ENCODE results near the gene AARS1. TPM values are rescaled to one million over a fixed set of nuclear protein-coding genes. Genes with fewer than 3 reads are reported as not detected.
"Not testable (repeated sequence)": the region's sequence is repeated elsewhere in the genome, so short reads cannot be mapped to it uniquely, and the experiment has no call there.

AARS1 gene
- total RNA-seq, 1 donor from 2014 or later = 151 TPM

GRCh38 chr16:70225430-70225829 is 63.9 kb downstream of the AARS1 start:
- DNase-seq (ENCODE audit: low read depth, low spot score) = not testable (repeated sequence)

GRCh38 chr16:70224645-70225044 is 64.7 kb downstream of the AARS1 start:
- not testable (repeated sequence) for DNase-seq (ENCODE audit: low read depth, low spot score)

- not testable (repeated sequence) for DNase-seq (ENCODE audit: low read depth, low spot score)
Measured at GRCh38 chr16:70223971-70224513, 65.3 kb downstream of the AARS1 start.

- not testable (repeated sequence) for DNase-seq (ENCODE audit: low read depth, low spot score)
Measured at GRCh38 chr16:70223216-70223615, 66.1 kb downstream of the AARS1 start.

GRCh38 chr16:70222574-70222973 is 66.7 kb downstream of the AARS1 start:
- not testable (repeated sequence) for DNase-seq (ENCODE audit: low read depth, low spot score)

GRCh38 chr16:70218586-70218985 is 70.7 kb downstream of the AARS1 start:
- DNase-seq (ENCODE audit: low read depth, low spot score) = not testable (repeated sequence)

- DNase-seq (ENCODE audit: low read depth, low spot score) = not testable (repeated sequence)
Measured at GRCh38 chr16:70206382-70206781, 82.9 kb downstream of the AARS1 start.

GRCh38 chr16:70204668-70205405 is 84.5 kb downstream of the AARS1 start:
- DNase-seq (ENCODE audit: low read depth, low spot score) = not testable (repeated sequence)

GRCh38 chr16:70204010-70204409 is 85.3 kb downstream of the AARS1 start:
- DNase-seq (ENCODE audit: low read depth, low spot score) = not testable (repeated sequence)

- DNase-seq (ENCODE audit: low read depth, low spot score) = not testable (repeated sequence)
Measured at GRCh38 chr16:70203508-70203907, 85.8 kb downstream of the AARS1 start.

Other genes starting within 250 kb of the AARS1 start
- gene PDPR, start 175.2 kb downstream of the AARS1 start, total RNA-seq = 15.4 and 23.8 TPM in 2 replicates
- 0.04 TPM in 1 of 2 replicates, not detected in the other for gene CLEC18C, start 115.7 kb downstream of the AARS1 start, total RNA-seq
- gene EXOSC6, start 37.6 kb downstream of the AARS1 start, total RNA-seq = 45.3 and 49.3 TPM in 2 replicates
- gene DDX19B, start 9.7 kb upstream of the AARS1 start, total RNA-seq = 25.8 and 37.1 TPM in 2 replicates
- 43.5 and 56.4 TPM in 2 replicates for gene DDX19A, start 57.4 kb upstream of the AARS1 start, total RNA-seq
- gene ST3GAL2, start 149.6 kb upstream of the AARS1 start, total RNA-seq = 42.4 and 48.1 TPM in 2 replicates
- 10.1 and 10.5 TPM in 2 replicates for gene FCSK, start 165.1 kb upstream of the AARS1 start, total RNA-seq
- 68.3 and 94.5 TPM in 2 replicates for gene COG4, start 234.0 kb upstream of the AARS1 start, total RNA-seq
- 90.4 and 151 TPM in 2 replicates for gene SF3B3, start 234.3 kb upstream of the AARS1 start, total RNA-seq